DND-41 (cell line): Measurements from ENCODE around the gene KIAA1671.

Experiments used
- ATAC-seq: fragments of 200-7000 bp; cut with Tn5 transposase; 3 replicates; pipeline ENCODE4 v1.9.1; 2021; ENCODE audit warnings: low read depth; ENCODE audit not compliant: insufficient read depth
- DNase-seq: peaks from one replicate; pipeline ENCODE4 v3.0.0-alpha.2; 2020
- H2AFZ ChIP-seq: 2 replicates; pipeline ENCODE4 v1.6.0; 2012; ENCODE audit warnings: low read depth, low read length
- H3K27ac ChIP-seq: 2 replicates; pipeline ENCODE4 v1.5.1; 2012; ENCODE audit warnings: low read length, inconsistent platforms
- H3K27me3 ChIP-seq: fragments of 200-600 bp; sonication (generic); 2 replicates; pipeline ENCODE4 v1.6.0; 2012; ENCODE audit warnings: low read length, mild to moderate bottlenecking, inconsistent platforms; ENCODE audit not compliant: insufficient read depth, poor library complexity
- H3K36me3 ChIP-seq: 2 replicates; pipeline ENCODE4 v1.5.1; 2012; ENCODE audit warnings: low read length, inconsistent platforms; ENCODE audit not compliant: insufficient read depth
- H3K4me1 ChIP-seq: 2 replicates; pipeline ENCODE4 v1.5.1; 2012; ENCODE audit warnings: mild to moderate bottlenecking, low read length; ENCODE audit not compliant: insufficient read depth
- H3K4me2 ChIP-seq: 2 replicates; pipeline ENCODE4 v1.6.0; 2012; ENCODE audit warnings: mild to moderate bottlenecking, moderate library complexity, low read length, inconsistent platforms; ENCODE audit not compliant: insufficient read depth
- H3K4me3 ChIP-seq, 2 experiments: fragments of 200-600 bp in 1 of 2; shearing (Covaris generic) in 1 of 2; 2 replicates each; pipeline ENCODE4 v1.5.1; 2012 to 2016; ENCODE audit warnings: inconsistent platforms in 2 of 2, low read length in 2 of 2, mild to moderate bottlenecking in 2 of 2, low read depth in 1 of 2, moderate library complexity in 1 of 2
- H3K79me2 ChIP-seq: 2 replicates; pipeline ENCODE4 v1.6.0; 2012; ENCODE audit warnings: low read length, inconsistent platforms; ENCODE audit not compliant: insufficient read depth
- H3K9ac ChIP-seq: 2 replicates; pipeline ENCODE4 v1.6.0; 2012; ENCODE audit warnings: low read depth, mild to moderate bottlenecking, inconsistent platforms, low read length, moderate library complexity
- H3K9me3 ChIP-seq: 2 replicates; pipeline ENCODE4 v1.5.1; 2012; ENCODE audit warnings: low read length, moderate library complexity, mild to moderate bottlenecking, inconsistent platforms; ENCODE audit not compliant: insufficient read depth, severe bottlenecking
- H4K20me1 ChIP-seq: 2 replicates; pipeline ENCODE4 v1.6.0; 2012; ENCODE audit warnings: low read length; ENCODE audit not compliant: insufficient read depth
- EZH2 ChIP-seq: IDR thresholded peaks from 3 replicates; pipeline ENCODE4 v1.6.1; 2012; ENCODE audit warnings: borderline replicate concordance, low read depth, mild to moderate bottlenecking, moderate library complexity, low read length, inconsistent platforms; ENCODE audit not compliant: severe bottlenecking
- TF ChIP-seq, protein P1 (sequence below): IDR thresholded peaks from 2 replicates; pipeline ENCODE4 v1.5.1; 2012; ENCODE audit warnings: borderline replicate concordance, low read length, moderate library complexity, mild to moderate bottlenecking; ENCODE audit not compliant: poor library complexity, severe bottlenecking; ENCODE audit errors: extremely low read depth

Gene KIAA1671

DNA sequence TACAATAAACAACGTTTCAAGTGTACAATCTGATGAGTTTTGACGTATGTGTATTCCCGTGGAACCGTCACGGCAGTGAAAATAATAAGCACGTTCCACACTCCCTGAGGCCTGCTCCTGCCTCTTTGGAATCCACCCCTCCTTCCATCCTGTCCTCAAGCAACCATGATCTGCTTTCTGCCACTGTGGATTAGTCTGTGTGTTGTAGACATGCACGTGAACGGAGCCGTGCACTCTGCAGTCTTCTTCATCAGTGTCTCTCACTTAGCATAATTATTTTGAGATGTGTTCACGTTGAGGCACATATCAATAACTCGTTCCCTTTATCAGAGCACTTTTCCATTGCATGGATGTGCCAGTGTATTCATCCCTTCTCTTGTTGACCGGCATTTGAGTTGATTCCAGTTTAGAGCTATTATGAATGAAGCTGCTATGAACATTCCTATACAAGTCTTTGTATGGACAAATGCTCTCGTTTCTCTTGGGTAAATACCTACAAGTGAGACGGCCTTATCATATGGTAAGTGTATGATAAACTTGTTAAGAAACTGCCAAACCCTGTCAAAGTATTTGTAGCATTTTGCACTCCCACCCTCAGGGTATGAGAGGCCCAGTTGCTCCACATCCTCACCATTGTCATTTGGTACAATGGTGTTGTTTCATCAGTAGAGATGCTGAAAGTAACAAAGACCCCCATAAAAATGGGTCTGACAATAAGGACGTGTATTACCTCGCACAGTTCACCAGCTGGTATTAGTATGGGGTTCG is 144.3 kb downstream of the KIAA1671 start:
- no peaks in the 10 kb centered on the region for H3K27me3 ChIP-seq

DNA sequence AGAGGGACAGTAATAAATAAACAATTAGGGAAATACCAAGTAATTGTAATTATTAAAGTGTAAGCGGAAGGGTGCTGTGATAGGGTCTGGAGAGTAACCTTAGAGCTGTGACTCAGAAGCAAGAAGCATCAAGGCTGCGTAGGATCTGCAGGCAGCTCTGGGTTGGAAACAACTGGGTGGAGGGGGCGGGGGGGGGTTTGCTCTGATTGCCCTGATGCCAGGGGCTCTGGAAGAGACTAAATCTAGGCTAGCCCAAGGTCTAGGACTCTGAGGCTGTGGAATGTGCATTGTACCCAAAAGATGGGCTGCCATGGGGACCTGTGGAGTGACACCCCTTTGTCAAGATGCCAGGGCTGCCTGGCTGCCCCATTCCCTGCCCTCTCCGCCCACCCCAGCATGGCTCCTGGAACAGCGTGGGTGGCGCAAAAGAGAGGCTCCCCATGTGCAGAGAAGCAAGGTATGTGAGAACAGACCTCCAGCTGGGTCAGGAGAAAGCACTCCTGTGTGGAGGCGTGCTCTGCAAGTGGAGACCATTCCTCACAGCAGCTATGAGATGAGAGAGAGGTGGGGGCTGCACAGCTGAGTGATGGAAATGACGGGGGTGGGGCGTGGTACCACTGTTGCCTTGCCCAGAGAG is 146.0 kb downstream of the KIAA1671 start:
- H3K4me2 ChIP-seq, result no peak overlapping the region

More for the DNA sequence above, 144.3 kb downstream of the KIAA1671 start:
- Histone ChIP-seq H3K4me1 (no peaks in the 10 kb centered on the region), H3K36me3 (no peaks in the 10 kb centered on the region), H2AFZ (no peak overlapping the region), H3K4me2 (no peak overlapping the region), H3K9me3 (no peaks in the 10 kb centered on the region), H4K20me1 (no peaks in the 10 kb centered on the region; the same call in 1 of the 2 replicates), H3K79me2 (no peaks in the 10 kb centered on the region), H3K27ac (no peak overlapping the region), H3K4me3 (no peak overlapping the region), H3K9ac (no peak overlapping the region)
- no peak for TF ChIP-seq EZH2
- DNase-seq, result no peak
- no peak for ATAC-seq

DNA sequence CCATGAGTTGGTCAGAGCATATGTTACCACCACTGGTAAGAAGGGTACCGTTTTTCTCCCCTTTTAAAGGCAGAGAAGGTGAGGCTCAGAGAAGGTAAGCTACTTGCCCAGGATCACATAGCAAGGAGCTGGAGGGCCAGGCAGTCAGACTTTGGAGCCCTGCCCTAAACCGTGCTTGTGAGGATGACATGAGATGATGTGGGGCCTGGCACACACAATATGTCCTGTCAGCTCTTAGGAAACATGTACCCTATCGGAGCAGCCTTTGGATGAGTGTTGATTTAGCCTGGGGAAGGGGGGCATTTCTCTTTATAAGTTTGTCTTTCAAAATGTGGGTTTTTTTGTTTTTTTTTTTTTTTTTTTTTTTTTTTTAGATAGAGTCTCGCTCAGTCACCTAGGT is 146.7 kb downstream of the KIAA1671 start:
- no peak for ATAC-seq
- no peak overlapping the region for H3K9ac ChIP-seq

More for the DNA sequence above, 146.0 kb downstream of the KIAA1671 start:
- Histone ChIP-seq H3K4me1 (no peaks in the 10 kb centered on the region), H3K36me3 (no peaks in the 10 kb centered on the region), H3K9me3 (no peaks in the 10 kb centered on the region), H3K9ac (no peak overlapping the region), H3K27ac (no peak overlapping the region), H2AFZ (no peak overlapping the region), H3K27me3 (no peaks in the 10 kb centered on the region), H3K4me3 (no peak overlapping the region), H4K20me1 (no peaks in the 10 kb centered on the region; the same call in 1 of the 2 replicates), H3K79me2 (no peaks in the 10 kb centered on the region)
- TF ChIP-seq, protein P1, sequence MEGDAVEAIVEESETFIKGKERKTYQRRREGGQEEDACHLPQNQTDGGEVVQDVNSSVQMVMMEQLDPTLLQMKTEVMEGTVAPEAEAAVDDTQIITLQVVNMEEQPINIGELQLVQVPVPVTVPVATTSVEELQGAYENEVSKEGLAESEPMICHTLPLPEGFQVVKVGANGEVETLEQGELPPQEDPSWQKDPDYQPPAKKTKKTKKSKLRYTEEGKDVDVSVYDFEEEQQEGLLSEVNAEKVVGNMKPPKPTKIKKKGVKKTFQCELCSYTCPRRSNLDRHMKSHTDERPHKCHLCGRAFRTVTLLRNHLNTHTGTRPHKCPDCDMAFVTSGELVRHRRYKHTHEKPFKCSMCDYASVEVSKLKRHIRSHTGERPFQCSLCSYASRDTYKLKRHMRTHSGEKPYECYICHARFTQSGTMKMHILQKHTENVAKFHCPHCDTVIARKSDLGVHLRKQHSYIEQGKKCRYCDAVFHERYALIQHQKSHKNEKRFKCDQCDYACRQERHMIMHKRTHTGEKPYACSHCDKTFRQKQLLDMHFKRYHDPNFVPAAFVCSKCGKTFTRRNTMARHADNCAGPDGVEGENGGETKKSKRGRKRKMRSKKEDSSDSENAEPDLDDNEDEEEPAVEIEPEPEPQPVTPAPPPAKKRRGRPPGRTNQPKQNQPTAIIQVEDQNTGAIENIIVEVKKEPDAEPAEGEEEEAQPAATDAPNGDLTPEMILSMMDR, result no peak
- TF ChIP-seq EZH2, result no peak
- ATAC-seq, result no peak
- no peak for DNase-seq

More for the DNA sequence above, 146.7 kb downstream of the KIAA1671 start:
- Histone ChIP-seq H4K20me1 (no peaks in the 10 kb centered on the region; the same call in 1 of the 2 replicates), H3K4me3 (no peak overlapping the region), H3K27me3 (no peaks in the 10 kb centered on the region), H3K9me3 (no peaks in the 10 kb centered on the region), H2AFZ (no peak overlapping the region), H3K79me2 (no peaks in the 10 kb centered on the region), H3K36me3 (no peaks in the 10 kb centered on the region), H3K4me2 (no peak overlapping the region), H3K4me1 (no peaks in the 10 kb centered on the region), H3K27ac (no peak overlapping the region)
- TF ChIP-seq, protein P1, result no peak
- no peak for TF ChIP-seq EZH2
- no peak for DNase-seq
